NCI-H2029 (cell line): ENCODE results near the gene AKR1D1.

ENCODE experiments used
- DNase-seq: peaks from one replicate; lab custom pipeline; 2025; lab: John Stamatoyannopoulos, UW

Gene AKR1D1

GRCh38 chr7:138166681-138167080, 90.4 kb downstream of the AKR1D1 start:
- no peak for DNase-seq

- DNase-seq = no peak
Observed at GRCh38 chr7:138167222-138167621, 91.0 kb downstream of the AKR1D1 start.

- DNase-seq = no peak
Observed at GRCh38 chr7:138167869-138168296, 91.6 kb downstream of the AKR1D1 start.
